ENCODE data around the gene SFMBT2. TPM values are rescaled to one million over a fixed set of nuclear protein-coding genes. Genes with fewer than 3 reads are reported as not detected.

SFMBT2 gene
- total RNA-seq, 1 experiment from 2014 or later = not detected

DNA sequence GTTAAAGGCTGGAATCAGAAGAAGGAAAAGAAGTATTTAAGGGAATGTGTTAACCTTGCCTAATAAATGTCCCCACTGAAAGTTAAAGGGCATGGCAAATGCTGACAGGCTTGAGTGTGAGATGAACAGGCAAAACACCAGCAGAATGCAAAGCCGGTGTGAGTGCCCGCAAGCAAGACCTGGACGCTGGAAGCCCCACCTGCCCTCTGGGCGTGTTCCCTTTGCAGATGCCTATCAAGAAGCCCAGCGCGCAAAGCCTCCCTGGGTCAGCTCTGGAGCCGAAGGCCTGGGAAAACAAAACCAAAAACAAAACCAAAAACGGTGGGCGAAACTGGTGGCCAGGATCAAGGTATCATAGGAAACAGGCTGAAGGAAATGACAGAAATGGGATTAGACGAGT lies 200.3 kb downstream of the SFMBT2 start:
- no TSS peak for BruUV-seq (replicated peaks)
- Mint-ChIP-seq H3K27ac (ENCODE audit: unreplicated experiment) (no peak overlapping the region), H3K27me3 (ENCODE audit: insufficient read depth, unreplicated experiment) (peaks cover 21% of the 10 kb centered on the region), H3K9me3 (ENCODE audit: unreplicated experiment) (peaks cover 8% of the 10 kb centered on the region), H3K4me1 (ENCODE audit: low read depth, unreplicated experiment) (no peaks in the 10 kb centered on the region), H3K4me3 (ENCODE audit: unreplicated experiment) (no peak overlapping the region), H3K36me3 (ENCODE audit: insufficient read depth, unreplicated experiment) (no peaks in the 10 kb centered on the region)
- ChIA-PET POLR2A (no interaction called here), CTCF (no interaction called here)
- TF ChIP-seq CTCF (IDR thresholded peaks at IDR 0.05; ENCODE audit: insufficient read depth in 1 of 2, low read depth in 1 of 2, low read length in 1 of 2, severe bottlenecking in 1 of 2, unreplicated experiment in 1 of 2) = no peak
- Histone ChIP-seq H3K4me1 (no peaks in the 10 kb centered on the region), H3K9me3 (0 out of 2 replicates have a peak, but pooled peaks cover 3% of the 10 kb centered on the region), H3K27me3 (replicated peaks; ENCODE audit: control insufficient read depth, insufficient read depth, low read length) (no peaks in the 10 kb centered on the region), H3K36me3 (ENCODE audit: control insufficient read depth, insufficient read depth, low read length) (no peaks in the 10 kb centered on the region), H3K4me3 (ENCODE audit: low read depth, low read length) (no peak overlapping the region)
- intact Hi-C loops (cut with micrococcal nuclease; ENCODE audit: unreplicated experiment) = no loop called here
- DNase-seq = no peak

DNA sequence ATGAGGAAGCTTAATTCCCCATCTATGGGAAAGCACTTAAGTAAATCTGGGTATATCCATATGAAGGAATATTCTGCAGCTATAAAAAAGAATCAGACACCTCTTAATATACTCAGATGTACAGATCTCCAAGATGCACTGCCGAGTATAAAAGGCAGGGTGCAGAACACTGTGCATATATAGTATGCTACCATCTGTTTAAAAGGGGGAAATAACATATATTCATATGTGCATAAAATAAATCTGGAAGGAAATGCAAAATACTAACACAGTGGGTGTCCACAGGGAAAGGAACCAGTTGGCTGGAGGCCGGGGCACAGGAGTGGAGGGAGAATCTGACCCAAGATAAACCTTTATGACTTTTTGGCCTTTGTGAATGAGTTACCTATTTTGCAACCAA lies 201.4 kb downstream of the SFMBT2 start:
- Mint-ChIP-seq H3K4me3 (ENCODE audit: unreplicated experiment) (no peak overlapping the region), H3K36me3 (ENCODE audit: insufficient read depth, unreplicated experiment) (no peaks in the 10 kb centered on the region), H3K27ac (ENCODE audit: unreplicated experiment) (no peak overlapping the region), H3K9me3 (ENCODE audit: unreplicated experiment) (peaks cover 11% of the 10 kb centered on the region), H3K4me1 (ENCODE audit: low read depth, unreplicated experiment) (no peaks in the 10 kb centered on the region), H3K27me3 (ENCODE audit: insufficient read depth, unreplicated experiment) (peaks cover 18% of the 10 kb centered on the region)
- DNase-seq = no peak
- H3K27me3 ChIP-seq (replicated peaks; ENCODE audit: control insufficient read depth, insufficient read depth, low read length) = no peaks in the 10 kb centered on the region
- no TSS peak for BruUV-seq (replicated peaks)
- TF ChIP-seq CTCF (IDR thresholded peaks at IDR 0.05; ENCODE audit: insufficient read depth in 1 of 2, low read depth in 1 of 2, low read length in 1 of 2, severe bottlenecking in 1 of 2, unreplicated experiment in 1 of 2) = no peak
- H3K9me3 ChIP-seq = 0 out of 2 replicates have a peak, but pooled peaks cover 3% of the 10 kb centered on the region
- ChIA-PET CTCF (no interaction called here), POLR2A (no interaction called here)
- H3K4me3 ChIP-seq (ENCODE audit: low read depth, low read length) = no peak overlapping the region
- H3K4me1 ChIP-seq = no peaks in the 10 kb centered on the region
- no peaks in the 10 kb centered on the region for H3K36me3 ChIP-seq (ENCODE audit: control insufficient read depth, insufficient read depth, low read length)
- intact Hi-C loops (cut with micrococcal nuclease; ENCODE audit: unreplicated experiment) = no loop called here

GRCh38 chr10:7206412-7207100 lies 204.3 kb downstream of the SFMBT2 start:
- BruUV-seq (replicated peaks) = no TSS peak
- Histone ChIP-seq H3K27me3 (replicated peaks; ENCODE audit: control insufficient read depth, insufficient read depth, low read length) (no peaks in the 10 kb centered on the region), H3K9me3 (0 out of 2 replicates have a peak, but pooled peaks cover 3% of the 10 kb centered on the region), H3K4me3 (ENCODE audit: low read depth, low read length) (no peak overlapping the region), H3K36me3 (ENCODE audit: control insufficient read depth, insufficient read depth, low read length) (no peaks in the 10 kb centered on the region), H3K4me1 (peaks cover 8% of the 10 kb centered on the region)
- POLR2A ChIA-PET = no interaction called here
- intact Hi-C loops (cut with micrococcal nuclease; ENCODE audit: unreplicated experiment) = no loop called here
- Mint-ChIP-seq H3K4me3 (ENCODE audit: unreplicated experiment) (no peak overlapping the region), H3K9me3 (ENCODE audit: unreplicated experiment) (peaks cover 11% of the 10 kb centered on the region), H3K27ac (ENCODE audit: unreplicated experiment) (no peak overlapping the region), H3K27me3 (ENCODE audit: insufficient read depth, unreplicated experiment) (peaks cover 17% of the 10 kb centered on the region), H3K4me1 (ENCODE audit: low read depth, unreplicated experiment) (no peaks in the 10 kb centered on the region), H3K36me3 (ENCODE audit: insufficient read depth, unreplicated experiment) (no peaks in the 10 kb centered on the region)
- TF ChIP-seq CTCF (IDR thresholded peaks at IDR 0.05; ENCODE audit: insufficient read depth in 1 of 2, low read depth in 1 of 2, low read length in 1 of 2, severe bottlenecking in 1 of 2, unreplicated experiment in 1 of 2) = no peak
- CTCF ChIA-PET = no interaction called here
- no peak for DNase-seq

Data from Caco-2 (cell line).